MM.1S (cell line): ENCODE measurements around the gene AMOTL1.

Experiments
- DNase-seq: peaks from one replicate; pipeline ENCODE4 v3.0.0-alpha.2; 2015
- H2AFZ ChIP-seq: fragments of 300-600 bp; sonication (generic); 2 replicates; pipeline ENCODE4 v1.6.0; 2016; ENCODE audit warnings: antibody characterized with exemption, low read length
- H3F3A ChIP-seq: fragments of 300-600 bp; sonication (generic); 2 replicates; pipeline ENCODE4 v1.6.1; 2016; ENCODE audit warnings: mild to moderate bottlenecking, antibody characterized with exemption, low read length, moderate library complexity, mixed read lengths; ENCODE audit not compliant: insufficient read depth
- H3K27ac ChIP-seq: fragments of 300-600 bp; sonication (generic); 2 replicates; pipeline ENCODE4 v1.5.1; 2016; ENCODE audit warnings: mild to moderate bottlenecking, low read length
- H3K27me3 ChIP-seq: fragments of 300-600 bp; sonication (generic); replicated peaks from 2 replicates; pipeline ENCODE4 v1.6.0; 2016; ENCODE audit warnings: low read length; ENCODE audit not compliant: insufficient read depth
- H3K36me3 ChIP-seq: fragments of 300-600 bp; sonication (generic); replicated peaks from 2 replicates; pipeline ENCODE4 v1.6.1; 2016; ENCODE audit warnings: mild to moderate bottlenecking, low read length, mixed read lengths; ENCODE audit not compliant: insufficient read depth
- H3K4me1 ChIP-seq: fragments of 300-600 bp; sonication (generic); 2 replicates; pipeline ENCODE4 v1.6.1; 2016; ENCODE audit warnings: low read length, mixed read lengths
- H3K4me2 ChIP-seq: fragments of 300-600 bp; sonication (generic); 2 replicates; pipeline ENCODE4 v1.6.0; 2016; ENCODE audit warnings: low read depth, low read length
- H3K4me3 ChIP-seq: fragments of 300-600 bp; sonication (generic); 2 replicates; pipeline ENCODE4 v1.5.1; 2016; ENCODE audit warnings: low read length, mixed read lengths
- H3K79me2 ChIP-seq: fragments of 300-600 bp; sonication (generic); 2 replicates; pipeline ENCODE4 v1.6.1; 2016; ENCODE audit warnings: mixed run types, low read length, mixed read lengths
- H3K9ac ChIP-seq: fragments of 300-600 bp; sonication (generic); 2 replicates; pipeline ENCODE4 v1.6.1; 2016; ENCODE audit warnings: low read length, mixed read lengths
- H3K9me2 ChIP-seq: fragments of 300-600 bp; sonication (generic); replicated peaks from 2 replicates; pipeline ENCODE4 v1.6.1; 2016; ENCODE audit warnings: mild to moderate bottlenecking, low read length, mixed read lengths; ENCODE audit not compliant: insufficient read depth
- H3K9me3 ChIP-seq: fragments of 300-600 bp; sonication (generic); replicated peaks from 2 replicates; pipeline ENCODE4 v1.6.1; 2016; ENCODE audit warnings: mild to moderate bottlenecking, low read length, mixed read lengths; ENCODE audit not compliant: insufficient read depth
- H4K20me1 ChIP-seq: fragments of 300-600 bp; sonication (generic); 2 replicates; pipeline ENCODE4 v1.6.1; 2016; ENCODE audit warnings: mild to moderate bottlenecking, low read length, moderate library complexity, mixed read lengths; ENCODE audit not compliant: insufficient read depth
- EZH2 ChIP-seq: fragments of 300-600 bp; sonication (generic); optimal IDR thresholded peaks from 2 replicates; pipeline ENCODE3; 2017; ENCODE audit warnings: low read depth, mild to moderate bottlenecking, antibody characterized with exemption, low read length, mixed read lengths
- EZH2phosphoT487 ChIP-seq: fragments of 300-600 bp; sonication (generic); IDR thresholded peaks from 2 replicates; pipeline ENCODE4 v1.6.1; 2018; ENCODE audit warnings: antibody characterized with exemption, low read length
- TF ChIP-seq, protein P1 (sequence below): fragments of 300-600 bp; sonication (generic); IDR thresholded peaks from 2 replicates; pipeline ENCODE4 v1.5.1; 2016; ENCODE audit warnings: antibody characterized with exemption, low read length, mixed read lengths

The AMOTL1 gene

DNA sequence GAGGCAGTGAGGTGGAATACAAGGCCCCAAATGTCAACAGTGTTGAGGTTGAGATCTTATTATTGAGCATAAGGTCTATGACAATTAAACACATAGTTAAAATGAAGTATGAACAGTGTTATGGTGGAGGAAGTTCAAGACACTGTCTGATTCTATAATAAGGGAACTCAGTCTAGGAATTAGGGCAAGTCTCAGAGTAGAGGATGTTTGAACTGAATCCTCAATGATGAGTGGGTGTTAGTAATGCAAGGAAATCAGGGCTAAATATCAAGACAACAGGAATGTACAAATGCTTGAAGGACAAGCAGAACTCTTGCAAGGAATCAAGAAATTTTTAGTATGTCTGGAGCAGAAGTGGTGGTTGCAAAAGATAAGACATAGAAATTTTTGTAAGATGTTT is 152.2 kb downstream of the AMOTL1 start:
- Histone ChIP-seq H3K9ac (no peak overlapping the region), H3K79me2 (no peaks in the 10 kb centered on the region), H3F3A (no peaks in the 10 kb centered on the region), H4K20me1 (no peaks in the 10 kb centered on the region), H3K27me3 (no peaks in the 10 kb centered on the region), H3K9me2 (no peaks in the 10 kb centered on the region), H3K36me3 (no peaks in the 10 kb centered on the region), H3K9me3 (no peaks in the 10 kb centered on the region), H3K27ac (no peak overlapping the region), H2AFZ (no peak overlapping the region), H3K4me2 (no peak overlapping the region), H3K4me1 (no peaks in the 10 kb centered on the region), H3K4me3 (no peak overlapping the region)
- TF ChIP-seq EZH2 (no peak), EZH2phosphoT487 (no peak)
- TF ChIP-seq, protein P1, sequence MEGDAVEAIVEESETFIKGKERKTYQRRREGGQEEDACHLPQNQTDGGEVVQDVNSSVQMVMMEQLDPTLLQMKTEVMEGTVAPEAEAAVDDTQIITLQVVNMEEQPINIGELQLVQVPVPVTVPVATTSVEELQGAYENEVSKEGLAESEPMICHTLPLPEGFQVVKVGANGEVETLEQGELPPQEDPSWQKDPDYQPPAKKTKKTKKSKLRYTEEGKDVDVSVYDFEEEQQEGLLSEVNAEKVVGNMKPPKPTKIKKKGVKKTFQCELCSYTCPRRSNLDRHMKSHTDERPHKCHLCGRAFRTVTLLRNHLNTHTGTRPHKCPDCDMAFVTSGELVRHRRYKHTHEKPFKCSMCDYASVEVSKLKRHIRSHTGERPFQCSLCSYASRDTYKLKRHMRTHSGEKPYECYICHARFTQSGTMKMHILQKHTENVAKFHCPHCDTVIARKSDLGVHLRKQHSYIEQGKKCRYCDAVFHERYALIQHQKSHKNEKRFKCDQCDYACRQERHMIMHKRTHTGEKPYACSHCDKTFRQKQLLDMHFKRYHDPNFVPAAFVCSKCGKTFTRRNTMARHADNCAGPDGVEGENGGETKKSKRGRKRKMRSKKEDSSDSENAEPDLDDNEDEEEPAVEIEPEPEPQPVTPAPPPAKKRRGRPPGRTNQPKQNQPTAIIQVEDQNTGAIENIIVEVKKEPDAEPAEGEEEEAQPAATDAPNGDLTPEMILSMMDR = no peak
- no peak for DNase-seq

DNA sequence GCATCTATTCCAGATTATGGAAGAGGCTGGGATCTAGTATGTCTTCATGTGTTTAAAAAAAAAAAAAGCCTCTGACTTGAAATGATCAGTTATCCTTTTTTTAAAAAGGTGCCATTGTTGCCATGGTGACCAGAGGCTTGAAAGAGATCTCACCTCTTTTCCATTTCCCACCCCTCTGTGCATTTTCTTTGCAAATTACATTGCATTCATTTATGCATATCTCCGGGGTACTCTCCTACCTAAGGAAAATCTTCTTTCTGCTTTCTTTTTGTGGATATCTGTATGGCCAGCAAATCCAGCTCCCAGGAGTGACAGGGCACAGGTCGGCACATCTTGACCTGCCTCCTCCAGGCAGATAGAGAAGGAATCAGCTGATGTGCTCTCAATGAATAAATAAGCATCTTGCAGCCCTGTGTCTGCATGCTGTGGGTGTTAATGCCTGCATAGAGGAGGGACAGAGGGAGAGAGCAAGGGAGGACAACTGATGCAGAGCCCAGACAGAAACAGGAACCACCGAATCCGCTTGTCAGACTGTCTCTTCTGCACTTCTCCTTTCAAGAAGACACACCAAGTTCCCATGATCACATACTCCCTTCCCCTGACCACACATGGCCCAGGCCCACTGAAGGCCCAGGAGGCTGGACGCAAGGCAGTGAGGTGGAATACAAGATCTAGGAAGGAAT is 154.3 kb downstream of the AMOTL1 start:
- Histone ChIP-seq H3K4me3 (no peak overlapping the region), H4K20me1 (no peaks in the 10 kb centered on the region), H3K36me3 (no peaks in the 10 kb centered on the region), H3K27ac (no peak overlapping the region), H3F3A (no peaks in the 10 kb centered on the region), H3K9ac (no peak overlapping the region), H3K9me3 (no peaks in the 10 kb centered on the region), H3K4me1 (no peaks in the 10 kb centered on the region), H3K4me2 (no peak overlapping the region), H3K79me2 (no peaks in the 10 kb centered on the region), H2AFZ (no peak overlapping the region), H3K27me3 (no peaks in the 10 kb centered on the region), H3K9me2 (no peaks in the 10 kb centered on the region)
- TF ChIP-seq EZH2 = no peak
- no peak for TF ChIP-seq EZH2phosphoT487
- TF ChIP-seq, protein P1 = no peak
- no peak for DNase-seq

DNA sequence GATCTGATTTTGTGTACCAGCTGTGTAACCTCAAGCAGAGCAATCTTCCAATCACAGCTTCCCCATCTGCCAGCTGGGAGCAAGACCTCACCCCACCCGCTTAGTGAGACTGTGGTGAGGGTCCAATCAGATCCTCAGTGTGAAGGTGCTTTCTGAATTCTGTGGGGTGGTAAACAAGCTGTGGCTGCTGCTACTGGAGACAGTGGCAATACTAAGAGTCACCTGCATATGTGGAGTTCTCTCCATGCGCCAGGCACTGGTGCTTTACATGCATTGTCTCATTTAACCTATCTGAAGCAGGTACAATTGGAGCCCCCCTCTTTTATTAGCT is 154.8 kb downstream of the AMOTL1 start:
- Histone ChIP-seq H3K9ac (no peak overlapping the region), H3K4me1 (no peaks in the 10 kb centered on the region), H3K27me3 (no peaks in the 10 kb centered on the region), H3K4me2 (no peak overlapping the region), H3K27ac (no peak overlapping the region), H2AFZ (no peak overlapping the region), H3K9me3 (no peaks in the 10 kb centered on the region), H3K4me3 (no peak overlapping the region), H3K9me2 (no peaks in the 10 kb centered on the region), H3K36me3 (no peaks in the 10 kb centered on the region), H3F3A (no peaks in the 10 kb centered on the region), H3K79me2 (no peaks in the 10 kb centered on the region), H4K20me1 (no peaks in the 10 kb centered on the region)
- DNase-seq = no peak
- TF ChIP-seq, protein P1 = no peak
- no peak for TF ChIP-seq EZH2phosphoT487
- TF ChIP-seq EZH2 = no peak
